CD4-positive, alpha-beta T cell treated with Interleukin-1 beta for 1 hour (primary cell): ENCODE results near the gene HDAC5.
"Not testable (repeated sequence)": the region's sequence is repeated elsewhere in the genome, so short reads cannot be mapped to it uniquely, and the experiment has no call there.

Experiments used
- DNase-seq, 2 donors: peaks; one replicate each; pipeline ENCODE4 v3.0.0-alpha.2; 2020 to 2022

HDAC5 gene

GRCh38 chr17:44110823-44111633, 12.4 kb downstream of the HDAC5 start:
- DNase-seq: peak; percentile 53 to 75

DNA sequence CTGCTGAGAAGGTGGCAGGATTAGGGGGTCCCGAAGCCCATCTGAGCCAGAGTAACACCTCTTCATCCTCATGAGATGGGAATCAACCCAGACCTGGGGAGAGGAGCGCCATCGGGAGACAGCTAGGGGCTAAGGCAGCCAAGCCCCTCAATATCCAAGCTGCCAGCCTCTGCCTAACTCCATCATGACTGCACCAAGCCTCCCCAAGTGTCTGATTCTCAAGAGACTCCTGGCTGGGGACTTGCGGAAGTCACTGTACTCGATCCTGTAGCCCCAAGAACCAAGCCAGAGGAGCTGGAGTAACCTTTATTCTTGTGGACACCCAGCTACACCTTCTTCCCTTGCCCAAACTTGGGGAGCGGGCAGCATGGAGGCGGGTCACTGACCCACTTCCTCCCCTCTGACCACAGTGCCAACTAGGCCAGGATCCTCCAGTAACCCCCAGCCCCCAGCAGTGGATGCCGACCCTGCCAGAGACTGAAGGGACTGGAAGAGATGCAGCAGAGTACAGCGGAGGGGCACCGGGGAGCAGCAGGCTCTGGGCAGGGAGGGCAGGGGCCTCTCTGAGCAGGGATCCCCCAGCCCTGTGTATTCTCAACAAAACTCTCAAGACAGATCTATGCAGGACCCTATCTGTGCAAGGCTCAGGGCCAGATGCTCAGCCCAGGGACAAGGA, 13.3 kb downstream of the HDAC5 start:
- no peak for DNase-seq

- no peak for DNase-seq
These were observed 14.2 kb downstream of the HDAC5 start for GRCh38 chr17:44109312-44109630.

GRCh38 chr17:44108440-44109311, 14.8 kb downstream of the HDAC5 start:
- DNase-seq: no peak

- no peak for DNase-seq
These were observed 16.6 kb downstream of the HDAC5 start for GRCh38 chr17:44106801-44107200.

DNA sequence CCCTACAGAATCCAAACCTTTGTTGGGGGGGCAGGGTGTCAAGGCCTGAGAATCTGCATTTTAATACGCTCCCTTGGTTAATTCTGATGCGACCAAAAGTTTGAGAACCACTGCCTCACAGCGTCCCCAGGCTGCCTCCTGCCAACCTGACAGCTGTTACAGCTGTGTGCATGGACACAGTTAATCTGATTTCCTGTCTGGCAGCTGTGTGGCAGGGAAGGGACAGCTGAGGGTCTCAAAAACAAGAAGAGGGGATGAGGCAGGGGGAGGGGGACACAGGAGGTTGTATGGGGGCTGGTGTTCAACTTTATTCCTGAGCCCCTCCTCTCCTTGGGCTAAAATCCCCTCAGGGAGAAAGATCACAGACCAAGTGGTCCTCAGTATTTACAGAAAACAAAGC, 17.5 kb downstream of the HDAC5 start:
- DNase-seq: no peak

DNA sequence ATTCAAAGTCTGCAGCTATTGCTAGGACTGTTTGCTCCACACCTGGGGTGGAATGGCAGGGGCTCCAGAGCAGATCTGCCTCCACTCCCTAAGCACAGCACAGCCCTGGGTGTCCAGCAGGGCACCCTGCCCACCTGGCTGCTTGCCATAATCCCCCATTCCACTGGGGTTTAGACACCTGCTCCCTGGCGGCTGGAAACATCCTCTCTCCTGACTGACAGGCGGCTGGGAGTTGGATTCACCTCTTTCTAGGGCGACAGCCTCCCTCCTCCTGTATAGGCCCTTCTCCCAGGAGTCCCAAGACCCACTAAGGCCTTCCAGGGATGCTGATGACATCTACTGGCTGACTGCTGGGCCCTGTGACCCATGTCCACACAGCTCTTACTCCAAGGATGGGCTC, 18.0 kb downstream of the HDAC5 start:
- DNase-seq: no peak

- no peak for DNase-seq
These were observed 20.4 kb downstream of the HDAC5 start for GRCh38 chr17:44102849-44103622.

DNA sequence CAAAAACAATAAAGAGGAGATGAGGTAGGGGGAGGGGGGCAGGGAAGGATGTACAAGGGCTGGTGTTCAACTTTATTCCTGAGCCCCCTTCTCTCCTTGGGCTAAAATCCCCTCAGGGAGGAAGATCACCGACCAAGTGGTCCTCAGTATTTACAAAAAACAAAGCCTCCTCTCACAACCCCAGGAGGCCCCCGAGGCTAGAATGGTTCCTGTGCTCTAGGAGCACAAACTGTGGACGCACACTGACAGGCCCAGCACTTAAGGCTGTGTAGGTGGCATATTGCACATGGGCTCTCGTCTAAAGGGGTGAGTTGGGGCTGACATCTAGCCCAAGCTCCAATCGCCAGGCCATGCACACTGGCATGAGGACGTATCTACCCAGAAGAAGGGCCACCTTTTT, 21.6 kb downstream of the HDAC5 start:
- DNase-seq: not testable (repeated sequence)

DNA sequence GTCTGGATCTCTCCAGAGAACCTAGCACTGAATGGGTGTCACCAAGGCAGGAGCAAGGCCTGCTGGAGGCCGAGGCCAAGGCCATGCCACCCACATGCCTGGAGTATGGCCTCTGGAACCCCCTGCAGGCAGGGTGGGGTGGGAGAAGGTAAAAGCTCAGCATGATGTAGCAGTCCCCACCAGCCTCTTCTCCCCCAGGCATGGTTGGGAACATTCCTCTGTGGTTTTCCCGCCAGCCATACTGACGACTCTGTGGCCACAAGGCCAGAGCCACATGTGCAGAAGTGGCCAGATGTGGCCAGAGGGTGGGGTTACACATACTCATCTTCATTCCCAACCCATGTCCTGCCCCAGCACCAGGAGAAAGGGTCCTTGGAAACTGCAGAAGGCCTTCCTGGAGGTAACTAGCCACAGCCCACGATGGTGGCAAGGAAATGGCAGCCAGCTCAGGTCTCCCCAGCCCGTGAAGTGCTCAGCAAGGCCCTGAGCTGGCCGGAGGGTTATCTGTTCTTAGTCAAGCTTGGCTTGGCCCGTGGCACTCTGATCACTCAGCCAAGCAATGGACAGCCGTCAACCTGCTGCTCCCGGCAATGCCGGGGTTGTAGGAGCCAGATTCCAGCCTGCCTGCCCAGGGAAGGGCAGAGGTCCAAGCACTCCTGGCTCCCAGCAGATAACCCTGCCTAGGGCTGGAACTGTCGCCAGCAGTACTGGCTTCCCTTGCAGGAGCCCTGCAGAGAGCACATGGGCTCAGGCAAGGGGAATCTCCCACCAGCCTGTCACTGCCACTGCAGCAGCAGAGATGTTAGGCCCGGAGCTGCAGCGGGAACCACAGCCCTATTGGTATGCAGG, 26.1 kb downstream of the HDAC5 start:
- DNase-seq: no peak

- DNase-seq: peak; percentile 23 to 49
These were observed 27.6 kb downstream of the HDAC5 start for GRCh38 chr17:44095647-44096496.

DNA sequence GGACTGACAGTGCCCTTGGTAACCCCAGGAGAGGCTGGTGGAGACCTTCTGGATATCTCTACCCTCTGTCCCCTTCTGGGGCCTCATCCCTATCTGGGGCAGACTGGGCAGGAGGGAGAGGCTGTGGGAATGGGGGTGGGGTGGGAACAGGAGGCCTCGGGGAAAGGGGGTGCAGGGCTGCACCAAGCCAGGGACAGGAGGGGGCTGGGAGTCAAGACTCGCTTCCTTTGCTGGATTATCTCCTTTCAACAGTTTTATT, 28.1 kb downstream of the HDAC5 start:
- no peak for DNase-seq

GRCh38 chr17:44094701-44095387, 28.6 kb downstream of the HDAC5 start:
- no peak for DNase-seq

GRCh38 chr17:44093231-44093900, 30.1 kb downstream of the HDAC5 start:
- no peak for DNase-seq

- DNase-seq: no peak
These were observed 31.4 kb downstream of the HDAC5 start for GRCh38 chr17:44092051-44092450.

DNA sequence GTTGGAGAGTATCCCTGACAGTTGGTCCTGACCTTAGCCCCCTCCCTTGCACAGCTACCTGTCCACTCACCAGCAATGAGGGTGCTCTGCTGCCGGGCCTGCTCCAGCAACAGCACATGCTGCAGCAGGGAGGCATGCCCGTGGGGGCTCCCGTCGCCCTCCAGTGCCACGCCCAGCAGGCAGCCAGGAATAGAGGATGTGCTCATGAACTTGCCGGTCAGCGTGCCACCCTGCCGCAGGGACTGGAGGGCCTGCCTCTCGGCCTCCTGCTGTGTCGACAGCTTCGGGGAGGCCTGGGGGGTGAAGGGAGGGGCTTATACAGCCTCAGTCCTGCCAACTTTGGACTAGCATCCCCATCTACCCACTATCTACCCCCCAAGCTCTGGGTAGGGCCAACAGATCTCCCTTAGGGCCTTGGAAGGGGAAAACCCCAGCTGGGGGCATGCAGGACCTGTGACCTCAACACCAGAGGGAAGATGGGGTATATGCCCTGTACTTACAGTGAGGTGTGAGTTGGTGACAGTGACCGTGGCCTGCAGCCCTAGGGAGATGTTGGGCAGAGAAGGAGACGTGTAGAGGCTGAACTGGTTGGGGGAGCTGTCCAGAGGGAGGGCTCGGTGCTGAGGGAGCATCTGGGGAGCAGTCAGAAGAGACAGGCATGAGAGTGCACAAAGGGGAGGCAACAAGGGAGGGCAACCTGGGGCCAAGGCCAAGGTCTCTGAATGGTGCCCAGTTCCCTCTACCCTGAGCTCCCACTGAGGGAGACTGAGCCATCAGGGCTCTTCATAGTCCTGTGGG, 32.0 kb downstream of the HDAC5 start:
- DNase-seq: no peak

DNA sequence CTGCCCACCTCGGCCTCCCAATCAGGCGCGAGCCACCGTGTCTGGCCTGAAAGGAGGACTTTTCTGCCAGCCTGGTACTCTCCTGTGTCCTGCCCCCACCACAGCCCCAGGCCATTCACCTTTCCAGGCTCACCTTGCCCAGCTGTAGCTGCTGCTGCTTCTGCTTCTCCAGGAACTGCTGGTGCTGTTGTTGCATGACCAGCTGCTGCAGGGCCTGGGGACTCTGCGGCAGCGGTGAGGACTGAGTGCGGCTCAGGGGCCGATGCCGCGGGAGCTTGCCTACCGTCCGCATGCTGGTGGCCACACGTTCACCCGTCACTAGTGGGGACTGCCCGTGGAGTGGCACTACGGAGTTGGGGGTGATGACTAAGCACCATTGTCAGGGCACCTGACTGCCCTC, 35.2 kb downstream of the HDAC5 start:
- DNase-seq: no peak

GRCh38 chr17:44087319-44087718, 36.1 kb downstream of the HDAC5 start:
- no peak for DNase-seq
